IPS DF 19.7 (cell line): ENCODE data around the gene NOL3.
"Not testable (repeated sequence)": the region's sequence is repeated elsewhere in the genome, so short reads cannot be mapped to it uniquely, and the experiment has no call there.

ENCODE experiments used
- DNase-seq: peaks from one replicate; pipeline ENCODE4 v3.0.0-alpha.2; 2013; ENCODE audit warnings: low read depth, low spot score

The NOL3 gene

GRCh38 chr16:67170168-67170948 is at the start of gene NOL3:
NOL3 (plus strand) TSS chr16:67170538.
- no peak for DNase-seq

- not testable (repeated sequence) for DNase-seq
These were observed 47.5 kb upstream of the NOL3 start for GRCh38 chr16:67122799-67123198.

- no peak for DNase-seq
These were observed 41.9 kb upstream of the NOL3 start for GRCh38 chr16:67128417-67128816.

GRCh38 chr16:67128887-67129286 is 41.5 kb upstream of the NOL3 start:
- DNase-seq, result no peak

- no peak for DNase-seq
These were observed 40.9 kb upstream of the NOL3 start for GRCh38 chr16:67129422-67129821.

- DNase-seq, result no peak
These were observed 32.7 kb upstream of the NOL3 start for GRCh38 chr16:67137605-67138004.

- DNase-seq, result no peak
These were observed 28.9 kb upstream of the NOL3 start for GRCh38 chr16:67141391-67141790.

- DNase-seq, result no peak
These were observed 28.0 kb upstream of the NOL3 start for GRCh38 chr16:67142342-67142741.

GRCh38 chr16:67144943-67145342 is 25.4 kb upstream of the NOL3 start:
- DNase-seq, result no peak

- no peak for DNase-seq
These were observed 24.6 kb upstream of the NOL3 start for GRCh38 chr16:67145746-67146145.

- DNase-seq, result no peak
These were observed 23.6 kb upstream of the NOL3 start for GRCh38 chr16:67146523-67147357.

- no peak for DNase-seq
These were observed 22.7 kb upstream of the NOL3 start for GRCh38 chr16:67147437-67148140.

GRCh38 chr16:67148221-67148620 is 22.1 kb upstream of the NOL3 start:
- DNase-seq, result no peak

- no peak for DNase-seq
These were observed 21.6 kb upstream of the NOL3 start for GRCh38 chr16:67148656-67149275.

GRCh38 chr16:67149276-67150046 is 20.9 kb upstream of the NOL3 start:
- DNase-seq, result no peak

GRCh38 chr16:67150047-67150832 is 20.1 kb upstream of the NOL3 start:
- no peak for DNase-seq

GRCh38 chr16:67150833-67151396 is 19.4 kb upstream of the NOL3 start, which contains the start of gene B3GNT9:
B3GNT9 (minus strand) TSS chr16:67150998; CDS start chr16:67150485, 513 bp downstream.
- no peak for DNase-seq

- DNase-seq, result no peak
These were observed 18.8 kb upstream of the NOL3 start for GRCh38 chr16:67151431-67152097.
